T-helper 1 cell (primary cell): Measurements from ENCODE around the gene MARK1.
A peak's percentile ranks its signal among the peaks of the same experiment; 100 is the strongest.

Experiments used
- DNase-seq, 5 donors: peaks; one replicate each; pipeline ENCODE4 v3.0.0-alpha.2; 2012 to 2020

Gene MARK1

DNA sequence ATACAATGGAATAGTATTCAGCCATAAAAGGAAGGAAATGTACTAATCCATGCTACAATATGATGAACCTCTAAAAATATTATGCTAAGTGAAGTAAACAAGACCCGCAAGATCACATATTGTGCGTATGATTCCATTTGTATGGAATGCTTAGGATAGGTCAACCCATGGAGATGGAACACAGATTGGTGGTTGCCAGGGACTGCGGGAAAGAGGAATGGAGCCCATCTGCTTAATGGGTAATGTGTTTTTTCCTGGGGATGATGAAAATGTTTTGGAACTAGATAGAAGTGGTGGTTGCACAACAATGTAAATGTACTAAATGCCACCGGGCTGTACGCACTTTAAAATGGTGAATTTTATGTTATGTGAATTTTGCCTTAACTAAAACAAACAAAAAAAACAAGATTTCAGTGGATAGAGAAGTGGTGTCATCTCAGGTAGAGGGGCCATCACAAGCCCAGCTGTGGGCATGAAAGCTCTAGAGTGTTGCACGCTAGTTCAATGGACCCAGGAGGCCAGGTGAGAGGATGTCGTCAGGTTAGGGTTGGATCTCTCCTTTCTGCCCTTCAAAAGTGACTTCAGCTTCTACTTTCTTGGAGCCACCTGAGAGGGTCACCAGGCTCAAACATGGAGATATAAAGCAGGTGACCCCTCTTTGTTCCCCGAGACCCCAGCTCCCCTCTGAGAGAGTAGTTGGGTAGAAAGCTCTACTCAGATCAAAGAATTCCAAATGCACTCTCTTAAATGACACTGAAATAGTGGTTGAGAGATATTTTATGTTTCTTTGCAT lies 164.7 kb downstream of the MARK1 start:
- DNase-seq = no peak

DNA sequence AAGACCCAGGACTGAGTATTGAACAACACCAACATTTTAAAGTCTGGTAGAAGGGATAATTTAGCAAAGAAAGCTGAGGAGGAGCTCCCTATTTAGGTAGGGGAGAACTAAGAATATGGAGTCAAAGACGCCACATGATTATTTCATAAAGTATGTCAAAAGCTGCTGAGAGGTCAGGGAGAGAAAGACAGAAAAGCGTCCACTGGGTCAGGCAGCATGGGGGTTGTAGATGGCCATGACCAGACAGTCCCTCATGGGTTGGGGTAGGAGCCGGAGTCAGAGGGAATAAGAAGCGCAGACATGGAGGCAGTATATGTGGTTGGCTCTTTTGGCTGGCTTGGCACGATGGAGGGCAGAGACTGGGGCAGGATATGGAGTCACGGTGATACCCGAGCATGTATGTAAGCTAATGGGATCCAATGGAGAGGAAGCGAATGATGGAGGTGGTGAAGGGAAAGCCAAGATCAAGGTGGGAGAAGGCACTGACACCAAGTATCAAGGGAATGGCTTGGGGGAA lies 167.0 kb downstream of the MARK1 start:
- no peak for DNase-seq

DNA sequence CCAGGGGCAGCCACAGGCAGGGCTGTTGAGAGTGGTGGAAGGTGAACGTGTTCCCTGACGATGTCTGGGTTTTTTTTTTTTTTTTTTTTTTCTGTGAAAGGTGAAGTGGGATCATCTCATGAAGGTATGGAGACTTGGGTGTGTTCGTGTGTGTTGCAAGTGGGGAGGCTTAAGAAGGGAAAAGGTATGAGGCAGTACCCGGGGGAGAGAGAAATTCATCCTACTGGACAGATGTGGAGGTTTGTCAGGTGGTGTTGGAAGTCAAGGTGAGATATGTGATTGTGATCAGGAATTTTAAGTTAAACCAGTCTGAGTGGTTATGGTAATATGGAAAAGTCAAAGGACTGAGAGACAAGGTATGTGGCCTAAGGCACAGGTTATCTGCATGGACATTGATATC lies 167.5 kb downstream of the MARK1 start:
- DNase-seq = no peak

DNA sequence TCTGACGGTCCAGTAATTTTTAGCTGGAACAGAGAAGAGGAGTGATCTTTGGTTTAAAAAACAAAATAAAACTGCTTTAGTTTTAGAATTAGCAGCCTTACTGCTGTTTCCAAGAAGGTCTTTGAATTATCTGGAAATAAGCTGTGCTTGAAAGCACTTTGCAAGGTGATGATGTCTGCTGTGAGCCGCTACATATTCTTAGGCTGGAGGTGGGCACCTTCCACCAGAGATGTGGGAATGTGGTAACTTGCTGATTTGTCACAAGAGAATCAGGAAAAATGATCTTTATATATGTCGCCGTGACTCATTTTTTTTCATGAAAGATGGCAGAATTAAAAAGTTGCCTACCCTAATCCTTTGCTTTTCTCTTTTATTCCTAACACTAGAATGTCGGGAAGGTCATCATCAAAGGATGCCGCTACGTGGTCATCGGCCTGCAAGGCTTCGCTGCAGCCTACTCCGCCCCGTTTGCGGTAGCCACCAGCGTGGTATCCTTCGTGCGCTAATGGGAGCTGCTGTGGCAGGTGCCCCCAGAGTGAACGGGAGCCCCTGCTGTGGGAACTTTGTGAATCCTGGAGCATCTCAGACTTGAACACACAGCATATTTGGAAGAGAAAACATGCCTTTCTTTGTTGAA lies 168.4 kb downstream of the MARK1 start:
- no peak for DNase-seq

DNA sequence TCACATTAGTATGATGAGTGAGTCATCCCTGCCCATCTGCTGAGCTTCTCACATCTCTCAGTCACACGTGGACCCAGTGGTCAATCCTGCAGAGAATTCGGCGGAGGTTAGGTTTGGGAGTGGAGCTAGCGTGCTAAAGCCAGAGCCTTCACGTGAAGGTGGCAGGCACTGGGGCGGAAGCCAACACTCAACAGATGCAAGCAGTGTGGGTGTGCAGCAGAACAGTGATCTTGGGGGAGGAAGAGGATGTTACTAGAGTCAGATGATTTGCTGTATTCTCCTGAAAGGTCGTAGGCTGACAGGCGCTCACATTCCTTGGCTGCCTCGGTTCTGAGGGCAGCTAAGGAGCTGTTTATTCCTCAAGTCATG lies 168.9 kb downstream of the MARK1 start:
- DNase-seq = no peak

DNA sequence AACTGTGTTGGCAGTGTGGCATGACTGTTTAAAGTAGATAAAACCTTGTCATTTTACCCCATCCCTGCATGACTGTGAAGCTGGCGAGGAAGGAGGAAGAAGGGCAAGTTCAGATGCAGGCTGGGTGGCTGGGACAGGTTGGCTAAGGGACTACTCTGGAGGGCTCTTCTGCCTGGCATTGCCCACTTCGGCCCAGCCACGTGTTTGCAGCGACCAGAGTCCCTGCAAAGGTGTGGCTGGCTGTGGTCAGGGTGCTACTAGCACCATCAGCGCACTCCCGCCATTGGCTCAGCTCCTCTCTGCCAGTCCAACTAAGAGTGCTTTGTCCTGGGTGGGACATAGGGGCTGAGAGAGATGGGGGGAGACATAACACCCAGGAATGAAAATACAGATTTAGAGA lies 169.4 kb downstream of the MARK1 start:
- DNase-seq = no peak

DNA sequence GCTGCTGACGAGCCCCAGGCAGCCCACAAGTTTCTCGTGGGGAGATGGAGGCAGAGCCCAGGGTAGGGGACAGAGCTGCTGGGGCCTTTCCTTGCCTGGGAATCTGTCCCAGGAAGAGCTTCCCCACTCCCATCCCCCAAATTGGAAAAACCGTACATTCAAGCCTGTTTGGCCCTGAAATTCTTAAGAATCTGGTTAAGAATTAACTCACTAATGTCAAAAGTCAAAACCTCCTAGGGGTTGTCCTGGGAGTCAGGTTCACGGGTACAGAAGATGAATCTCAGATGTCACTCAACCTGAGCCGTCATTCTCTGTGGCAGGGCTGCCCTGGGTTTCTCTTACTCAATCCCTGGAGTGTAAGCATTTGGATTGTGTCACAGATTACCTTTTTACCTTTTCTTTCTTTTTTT lies 170.7 kb downstream of the MARK1 start:
- no peak for DNase-seq

DNA sequence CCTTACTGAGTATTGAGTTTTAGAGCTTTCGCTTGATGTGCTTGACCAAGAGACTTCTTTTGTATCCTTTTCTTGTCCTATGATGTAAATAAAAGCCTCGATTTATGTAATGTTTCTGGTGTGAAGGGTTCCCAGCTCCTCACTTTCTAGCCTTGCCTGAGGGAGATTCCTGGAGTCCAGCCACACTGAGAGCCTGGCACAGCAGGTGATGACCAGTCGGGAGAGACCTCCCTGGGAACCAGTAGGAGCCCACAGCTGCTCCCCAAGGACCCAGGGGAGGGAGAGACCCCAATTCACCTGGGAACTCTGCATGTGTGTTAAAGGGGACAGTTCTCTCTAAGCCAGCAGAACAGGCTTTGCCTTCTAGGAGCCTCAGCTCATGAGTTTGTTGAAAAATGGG lies 171.1 kb downstream of the MARK1 start:
- DNase-seq = no peak

DNA sequence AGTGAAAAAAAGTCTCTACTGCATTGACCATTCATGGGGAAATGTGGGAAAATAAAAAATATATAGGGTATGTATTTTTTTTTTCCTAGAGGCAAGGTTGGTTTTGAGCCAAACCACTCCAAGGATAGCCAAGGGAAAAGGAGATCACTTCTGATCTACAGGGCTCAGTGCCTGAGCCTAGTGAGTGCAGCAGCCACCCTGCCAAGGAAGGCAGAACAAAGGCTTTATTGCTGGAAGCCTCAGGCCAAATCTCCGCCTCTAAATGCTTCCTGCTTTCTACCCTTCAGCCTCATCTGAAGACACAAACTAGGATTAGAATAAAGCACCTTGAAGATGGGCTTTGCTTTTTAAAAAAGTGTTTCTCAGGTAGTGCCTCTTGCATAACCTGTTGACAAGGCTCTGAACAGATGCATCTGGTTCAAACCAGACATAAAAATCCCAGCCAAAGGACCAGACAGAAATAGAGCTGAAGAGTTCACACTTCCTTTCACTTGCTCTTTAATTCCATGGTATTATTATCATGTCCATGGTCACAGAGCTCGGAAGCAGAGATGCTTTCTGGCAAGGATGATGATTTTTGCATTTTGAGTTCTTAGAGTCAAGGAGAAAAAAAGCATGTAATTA lies 172.7 kb downstream of the MARK1 start:
- no peak for DNase-seq

DNA sequence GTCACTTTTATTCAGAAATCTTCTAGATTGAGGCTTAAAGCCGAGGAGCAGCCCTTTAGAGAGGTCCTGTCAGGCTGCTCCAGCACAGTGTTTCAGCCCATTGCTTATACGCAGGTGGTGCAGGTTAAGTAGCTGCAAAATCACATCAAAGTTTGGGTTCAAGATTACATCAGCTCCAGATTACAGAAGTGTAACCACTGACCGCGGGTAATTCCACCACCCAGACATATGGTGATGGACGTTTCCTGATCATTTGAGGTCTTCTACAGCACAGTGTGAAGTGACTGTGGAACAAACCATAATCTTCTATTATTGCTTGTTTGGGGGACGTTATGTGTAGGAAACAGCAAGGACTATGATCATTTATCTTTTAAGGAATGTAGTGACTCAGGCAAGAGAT lies 174.0 kb downstream of the MARK1 start:
- peak in 1 of 5 donors; percentile 4 for DNase-seq

DNA sequence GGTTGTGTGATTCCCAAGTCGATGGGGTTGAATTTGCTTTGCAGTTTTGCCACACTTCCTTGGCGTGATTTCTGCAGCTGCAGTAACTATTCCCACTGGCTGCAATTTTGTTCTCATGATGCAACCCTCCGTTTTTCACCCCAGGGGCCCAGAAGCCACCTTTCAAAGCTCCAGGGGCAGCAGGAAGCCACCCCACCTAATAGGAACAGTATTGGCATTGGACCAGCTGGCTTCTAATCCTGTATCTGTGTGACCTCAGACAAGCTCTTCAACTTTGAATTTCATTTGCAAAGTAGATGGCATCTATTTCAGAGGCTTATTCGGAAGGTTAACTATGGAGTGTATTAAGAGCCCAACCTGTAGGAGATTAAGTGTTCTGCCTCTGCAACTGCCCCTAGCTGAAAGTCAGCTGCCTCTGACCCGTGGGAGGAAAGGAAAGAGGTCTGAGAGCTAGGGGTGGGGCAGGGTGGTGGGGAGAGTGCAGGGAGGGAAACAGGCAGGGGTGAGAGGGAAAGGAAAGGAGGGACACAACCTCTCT lies 174.9 kb downstream of the MARK1 start:
- no peak for DNase-seq

DNA sequence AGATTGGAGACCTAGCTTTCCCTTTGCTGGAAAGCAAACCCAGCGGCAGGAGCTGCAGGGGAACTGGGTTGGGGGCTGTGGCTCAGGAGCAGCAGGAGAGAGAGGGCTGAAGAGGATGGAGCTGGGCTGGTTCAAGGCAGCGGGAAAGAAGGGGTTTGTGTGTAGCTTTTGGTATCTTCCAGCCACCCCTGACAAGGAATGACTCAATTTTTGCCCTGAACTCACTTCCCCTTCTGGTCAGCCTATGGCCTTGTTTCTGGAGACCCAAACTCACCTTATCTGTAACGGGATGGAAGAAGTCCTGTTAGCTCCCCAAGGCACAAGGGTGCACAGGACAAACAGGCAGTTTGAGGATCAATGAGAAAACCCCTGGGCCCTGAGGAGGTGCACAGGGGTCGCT lies 175.4 kb downstream of the MARK1 start:
- no peak for DNase-seq

DNA sequence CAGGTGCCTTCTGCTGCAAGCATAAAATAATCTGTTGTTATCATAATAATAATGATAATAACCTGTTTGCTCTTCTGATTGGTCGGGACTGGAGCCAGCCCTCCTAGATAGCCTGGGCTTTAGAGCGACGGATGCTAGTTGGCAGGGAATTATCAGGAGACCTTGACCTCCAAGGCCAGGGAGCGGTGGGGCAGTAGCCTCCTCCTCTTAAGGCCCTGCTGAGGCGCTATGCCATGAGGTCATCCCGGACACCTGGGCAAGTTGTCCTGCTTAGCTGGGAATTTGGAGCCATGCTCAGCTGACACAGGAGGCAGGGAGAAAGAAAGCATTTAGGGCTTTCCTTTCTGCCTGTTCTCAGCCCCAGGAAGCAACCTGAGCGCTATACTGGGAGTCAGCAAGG lies 177.8 kb downstream of the MARK1 start:
- no peak for DNase-seq

DNA sequence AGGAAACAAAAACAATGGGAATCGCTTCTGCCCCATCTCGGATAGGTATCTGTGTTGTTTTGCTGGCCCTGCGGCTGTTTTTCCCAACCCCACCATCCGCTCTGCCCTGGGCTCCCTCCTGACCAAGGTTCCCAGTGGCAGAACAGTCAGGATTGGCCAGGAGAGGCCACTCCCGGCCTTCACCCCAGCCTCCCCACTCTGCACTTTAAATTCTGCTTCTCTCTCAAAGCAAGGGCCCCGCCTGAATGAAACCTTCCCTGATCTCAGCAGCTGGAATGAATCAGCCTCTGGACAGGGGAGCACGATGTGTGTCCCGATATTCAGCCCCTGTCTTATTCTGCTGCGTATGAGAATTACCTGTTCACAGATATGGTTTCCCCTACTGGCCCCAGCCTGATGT lies 178.5 kb downstream of the MARK1 start:
- DNase-seq = no peak

DNA sequence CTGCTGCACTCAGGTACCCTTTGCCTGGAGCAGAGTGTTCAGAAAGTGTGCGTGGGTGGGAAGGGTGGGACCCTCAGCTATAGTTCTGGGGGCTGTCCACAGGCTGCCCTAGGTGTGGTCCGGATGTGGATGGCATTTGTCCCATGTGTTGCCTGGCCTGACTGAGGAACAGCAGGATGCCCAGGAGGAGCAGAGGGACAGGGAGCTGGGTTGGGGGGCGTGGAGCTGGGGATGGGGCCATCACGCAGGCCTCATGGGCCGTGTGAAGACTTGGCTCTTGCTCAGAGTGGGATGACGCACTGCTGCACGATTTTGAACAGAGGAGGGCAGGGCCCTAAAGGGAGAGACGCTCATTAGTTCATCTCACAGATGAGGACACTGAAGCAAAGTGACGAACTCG lies 179.2 kb downstream of the MARK1 start:
- DNase-seq = no peak

DNA sequence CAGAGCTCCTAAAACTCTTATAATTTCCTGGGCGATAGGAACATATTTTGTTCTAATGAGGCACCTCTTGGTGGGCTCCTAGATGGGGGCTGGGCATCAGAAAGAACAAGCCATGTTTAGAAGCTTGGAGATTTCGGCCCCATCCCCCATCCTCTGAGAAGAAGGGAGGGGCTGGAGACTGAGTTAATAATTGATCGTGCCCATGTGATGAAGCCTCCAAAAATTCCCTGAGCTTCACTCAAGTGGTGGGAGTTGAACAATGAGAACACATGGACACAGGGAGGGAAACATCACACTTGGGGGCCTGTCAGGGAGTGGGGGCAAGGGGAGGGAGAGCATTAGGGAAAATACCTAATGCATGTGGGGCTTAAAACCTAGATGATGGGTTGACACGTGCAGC lies 180.3 kb downstream of the MARK1 start:
- DNase-seq = no peak

DNA sequence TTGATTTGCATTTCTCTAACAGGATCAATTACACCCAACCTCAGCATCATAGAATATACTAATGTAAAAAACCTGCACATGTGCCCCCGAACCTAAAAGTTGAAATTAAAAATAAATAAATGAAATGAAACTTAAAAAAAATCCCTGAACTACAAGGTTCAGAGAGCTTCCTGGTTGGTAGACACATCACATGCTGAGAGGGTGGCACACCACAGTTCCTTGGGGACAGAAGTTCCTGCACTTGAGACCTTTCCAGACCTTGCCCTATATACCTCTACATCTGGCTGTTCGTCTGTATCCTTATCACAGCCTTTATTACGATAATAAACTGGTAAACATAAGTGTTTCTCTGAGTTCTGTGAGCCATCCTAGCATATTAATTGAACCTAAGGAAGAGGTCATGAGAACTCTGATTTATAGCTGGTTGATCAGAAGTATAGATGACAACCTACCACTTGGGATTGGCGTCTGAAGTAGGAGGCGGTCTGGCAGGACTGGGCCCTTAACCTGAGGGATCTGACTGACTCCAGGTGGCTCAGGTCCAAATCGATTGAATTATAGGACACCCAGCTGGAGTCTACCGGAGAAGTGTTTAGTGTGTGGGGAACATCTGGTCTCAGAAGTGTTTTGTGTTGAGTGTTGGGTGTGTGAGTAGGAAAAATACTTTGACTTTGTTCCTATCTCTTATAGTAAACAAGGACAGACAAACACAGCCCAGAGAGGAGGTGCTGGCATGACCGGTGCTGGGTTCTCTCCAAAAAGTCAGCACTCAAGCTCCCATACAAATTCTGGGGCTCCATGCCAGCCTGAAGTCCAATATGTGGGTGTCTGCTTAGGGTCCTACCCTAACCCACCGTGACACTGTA lies 181.2 kb downstream of the MARK1 start:
- no peak for DNase-seq

DNA sequence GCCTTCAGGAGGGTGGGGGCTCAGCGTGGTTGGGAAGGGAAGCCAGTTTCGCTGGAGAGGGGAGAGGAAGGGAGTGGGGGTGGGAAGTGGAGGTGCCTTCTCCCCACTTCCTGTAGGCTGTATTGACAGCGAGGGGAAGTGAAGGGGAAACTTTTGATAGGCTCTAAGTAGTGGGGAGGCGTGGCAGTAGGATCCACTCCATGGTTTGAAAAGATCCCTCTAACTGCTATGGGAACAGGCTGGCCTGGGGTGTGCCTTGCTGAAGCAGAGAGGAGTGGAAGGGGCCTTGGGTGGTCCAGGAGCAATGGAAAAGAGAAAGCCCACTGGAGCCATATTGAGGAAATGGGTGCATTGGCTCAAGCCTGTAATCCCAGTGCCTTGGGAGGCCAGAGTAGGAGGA lies 182.4 kb downstream of the MARK1 start:
- no peak for DNase-seq

DNA sequence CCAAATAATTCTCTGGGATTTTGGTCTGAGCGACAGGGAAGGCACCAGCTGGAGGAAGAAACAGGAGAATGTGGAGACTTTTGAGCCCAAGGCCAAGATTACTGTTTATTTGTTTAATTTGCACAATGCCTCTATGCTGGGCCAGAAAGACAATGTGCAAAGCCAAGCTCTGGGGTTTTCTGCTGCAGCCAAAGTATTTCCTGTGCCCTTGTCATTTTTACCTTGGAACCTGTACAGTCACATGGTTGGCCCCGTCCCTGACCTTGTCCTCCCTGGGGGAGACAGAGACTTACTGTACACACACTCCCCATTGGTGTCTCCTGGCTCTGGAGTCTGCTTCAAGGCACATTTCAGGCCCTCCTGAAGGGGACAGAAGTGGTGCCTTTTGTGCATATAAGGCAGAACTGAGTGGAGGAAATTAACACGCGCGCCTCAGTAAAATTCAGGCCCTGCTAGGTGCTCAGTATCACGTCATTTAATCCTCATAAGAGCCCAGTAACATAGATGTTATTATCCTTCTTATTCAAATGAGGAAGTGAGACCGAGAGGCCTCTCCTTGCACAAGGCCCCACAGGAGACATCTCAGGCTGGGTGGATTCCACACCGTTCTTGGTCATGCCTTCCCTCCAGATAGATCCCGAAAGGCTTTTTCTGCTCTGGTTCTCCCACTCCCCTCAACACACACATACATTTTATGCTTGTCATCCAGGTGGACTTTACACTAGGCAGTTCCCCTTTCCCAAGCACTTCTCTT lies 183.3 kb downstream of the MARK1 start:
- no peak for DNase-seq
